Nucleus accumbens (tissue), 56 donors: ENCODE measurements around the gene LEMD2.

Experiments used
- DNase-seq, 56 donors: peaks; one replicate each; lab custom pipeline; 2025; lab: John Stamatoyannopoulos, UW

Gene LEMD2

GRCh38 chr6:33725891-33726673 lies 62.8 kb downstream of the LEMD2 start:
- no peak for DNase-seq

- DNase-seq: no peak
Observed at GRCh38 chr6:33725222-33725621, 63.7 kb downstream of the LEMD2 start.

GRCh38 chr6:33724102-33725023 lies 64.6 kb downstream of the LEMD2 start:
- no peak for DNase-seq

GRCh38 chr6:33723371-33724085 lies 65.4 kb downstream of the LEMD2 start:
- DNase-seq: no peak

GRCh38 chr6:33722103-33722623 lies 66.8 kb downstream of the LEMD2 start:
- DNase-seq: no peak

- no peak for DNase-seq
Observed at GRCh38 chr6:33721508-33721907, 67.4 kb downstream of the LEMD2 start.
